Adrenal gland (tissue), 5 donors: ENCODE measurements around the gene BUB3.

Experiments
- POLR2A ChIP-seq, 2 donors: fragments of 450-650 bp; IDR thresholded peaks; one replicate each; pipeline ENCODE4 v1.6.1; 2017; ENCODE audit warnings: antibody characterized with exemption in 2 of 2, mild to moderate bottlenecking in 2 of 2, moderate library complexity in 1 of 2
- TF ChIP-seq, protein P1 (sequence below), 6 experiments: fragments of 450-650 bp in 4 of 6; fragments of 200-600 bp in 2 of 6; sonication (generic) in 1 of 6; IDR thresholded peaks; 1 replicate in 5 of 6; 2 replicates in 1 of 6; pipeline versions ENCODE4 v1.5.1 to v1.8.0; 2016 to 2021; ENCODE audit warnings: antibody characterized with exemption in 6 of 6, mild to moderate bottlenecking in 2 of 6, moderate library complexity in 1 of 6
- donor health status: DM: no; HTN: no; CAD: no.

DNA sequence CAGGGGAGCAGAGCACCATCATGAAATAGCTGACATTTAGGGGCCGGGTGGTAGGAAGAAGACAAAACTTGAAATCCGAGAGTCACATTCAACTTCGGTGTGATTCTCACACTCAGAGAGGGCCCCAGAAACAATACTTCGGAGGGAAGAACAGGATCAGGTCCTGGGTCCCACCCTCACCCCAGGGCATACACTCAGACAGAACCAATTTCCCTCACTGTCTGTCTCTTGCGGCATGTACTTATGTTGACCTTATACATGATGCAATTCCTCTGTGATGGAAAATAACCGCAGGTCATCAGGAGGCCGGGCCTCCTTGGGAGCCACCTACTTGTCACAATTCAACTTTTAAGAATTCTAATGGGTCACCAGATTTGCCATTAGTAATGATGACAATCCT is 44.7 kb upstream of the BUB3 start:
- no peak for TF ChIP-seq POLR2A (IDR thresholded peaks at IDR 0.05)
- TF ChIP-seq, protein P1, sequence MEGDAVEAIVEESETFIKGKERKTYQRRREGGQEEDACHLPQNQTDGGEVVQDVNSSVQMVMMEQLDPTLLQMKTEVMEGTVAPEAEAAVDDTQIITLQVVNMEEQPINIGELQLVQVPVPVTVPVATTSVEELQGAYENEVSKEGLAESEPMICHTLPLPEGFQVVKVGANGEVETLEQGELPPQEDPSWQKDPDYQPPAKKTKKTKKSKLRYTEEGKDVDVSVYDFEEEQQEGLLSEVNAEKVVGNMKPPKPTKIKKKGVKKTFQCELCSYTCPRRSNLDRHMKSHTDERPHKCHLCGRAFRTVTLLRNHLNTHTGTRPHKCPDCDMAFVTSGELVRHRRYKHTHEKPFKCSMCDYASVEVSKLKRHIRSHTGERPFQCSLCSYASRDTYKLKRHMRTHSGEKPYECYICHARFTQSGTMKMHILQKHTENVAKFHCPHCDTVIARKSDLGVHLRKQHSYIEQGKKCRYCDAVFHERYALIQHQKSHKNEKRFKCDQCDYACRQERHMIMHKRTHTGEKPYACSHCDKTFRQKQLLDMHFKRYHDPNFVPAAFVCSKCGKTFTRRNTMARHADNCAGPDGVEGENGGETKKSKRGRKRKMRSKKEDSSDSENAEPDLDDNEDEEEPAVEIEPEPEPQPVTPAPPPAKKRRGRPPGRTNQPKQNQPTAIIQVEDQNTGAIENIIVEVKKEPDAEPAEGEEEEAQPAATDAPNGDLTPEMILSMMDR (IDR thresholded peaks at IDR 0.05), result no peak
